ENCODE results near the gene GALNT13.

The GALNT13 gene

DNA sequence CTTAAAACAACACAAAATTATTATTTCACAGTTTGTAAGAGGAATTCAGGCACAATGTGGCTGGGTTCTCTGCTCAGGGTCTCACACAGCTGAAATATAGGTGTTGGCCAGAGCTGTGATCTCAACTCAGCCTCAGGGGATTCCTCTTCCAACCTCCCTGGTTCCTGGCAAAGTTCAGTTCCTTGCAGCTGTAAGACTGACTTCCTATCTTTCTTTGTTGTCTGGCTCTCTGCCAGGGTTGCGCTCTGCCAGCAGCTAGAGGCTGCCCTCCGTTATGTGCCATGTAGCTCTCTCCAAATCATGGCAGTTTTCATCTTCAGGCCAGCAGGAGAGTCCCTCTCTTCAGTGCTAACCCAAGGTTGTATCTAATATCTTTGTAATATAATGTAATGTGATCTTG is 554.3 kb downstream of the GALNT13 start:
- H3K4me3 ChIP-seq (ENCODE audit: low read depth, low read length), result no peak overlapping the region
- DNase-seq (ENCODE audit: low read depth), result no peak
- no peak for TF ChIP-seq CTCF (IDR thresholded peaks at IDR 0.05; ENCODE audit: low read depth, low read length, missing control alignments)
- in situ Hi-C loops (cut with HindIII; ENCODE audit: low sequenced_read_pairs), result no loop called here

DNA sequence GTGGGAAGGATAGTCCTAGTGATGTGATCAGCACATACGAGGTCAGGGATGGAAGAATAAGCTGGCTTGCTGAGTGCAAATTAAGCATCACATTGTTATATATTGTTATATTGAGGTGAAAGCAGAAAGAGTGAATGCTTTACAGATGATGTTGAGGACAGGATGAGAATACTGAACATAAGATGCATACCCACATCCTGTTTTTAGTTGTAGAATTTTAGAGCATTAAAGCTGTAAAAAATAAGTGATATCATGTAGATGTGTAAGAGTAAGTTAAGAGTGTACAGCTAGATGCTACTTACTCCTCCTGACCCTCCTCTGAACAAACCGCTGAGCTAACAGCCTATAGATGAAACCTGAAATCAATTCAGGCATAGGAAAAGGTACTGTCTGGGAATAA is 555.7 kb downstream of the GALNT13 start:
- in situ Hi-C loops (cut with HindIII; ENCODE audit: low sequenced_read_pairs), result no loop called here
- DNase-seq (ENCODE audit: low read depth), result no peak
- no peak for TF ChIP-seq CTCF (IDR thresholded peaks at IDR 0.05; ENCODE audit: low read depth, low read length, missing control alignments)
- H3K4me3 ChIP-seq (ENCODE audit: low read depth, low read length), result no peak overlapping the region

DNA sequence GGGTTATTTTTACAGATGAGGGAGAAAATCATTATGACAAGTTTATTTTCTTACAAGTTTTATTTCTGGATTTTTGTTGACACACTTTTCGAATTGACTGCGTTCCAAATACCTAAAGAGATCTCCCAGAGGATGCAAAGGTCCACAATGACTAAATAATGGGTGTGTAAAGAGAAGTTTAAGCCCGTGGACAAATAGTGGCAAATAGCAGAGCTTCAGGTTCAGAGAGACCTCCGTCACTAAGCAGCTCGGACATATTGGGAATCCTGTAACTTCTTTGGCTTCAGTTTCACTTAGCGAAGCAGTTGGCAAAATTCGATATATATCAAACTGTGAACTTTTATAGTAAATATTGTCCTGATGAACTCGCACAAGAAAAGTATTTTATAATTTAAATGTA is 556.3 kb downstream of the GALNT13 start:
- in situ Hi-C loops (cut with HindIII; ENCODE audit: low sequenced_read_pairs), result no loop called here
- no peak for TF ChIP-seq CTCF (IDR thresholded peaks at IDR 0.05; ENCODE audit: low read depth, low read length, missing control alignments)

DNA sequence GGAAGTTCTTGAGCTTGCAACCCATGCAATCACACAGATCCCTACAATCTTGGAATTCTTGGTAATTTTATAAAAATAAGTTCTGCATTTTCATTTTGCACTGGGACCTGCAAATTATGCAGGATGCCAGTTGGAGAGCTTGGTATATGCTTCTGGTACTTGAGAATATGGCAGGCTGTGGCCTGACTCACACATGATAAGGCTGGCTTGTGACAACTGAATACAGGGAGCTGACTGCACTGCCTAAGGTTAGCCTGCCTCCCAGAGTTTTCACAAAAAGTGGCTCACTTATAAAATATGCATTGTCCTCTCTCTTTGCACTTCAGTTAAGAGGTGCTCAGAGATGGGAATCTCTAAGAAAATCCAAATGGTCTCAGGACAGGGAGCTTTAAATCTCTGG is 561.3 kb downstream of the GALNT13 start:
- no peak for TF ChIP-seq CTCF (IDR thresholded peaks at IDR 0.05; ENCODE audit: low read depth, low read length, missing control alignments)
- no peak overlapping the region for H3K4me3 ChIP-seq (ENCODE audit: low read depth, low read length)
- DNase-seq (ENCODE audit: low read depth), result no peak
- in situ Hi-C loops (cut with HindIII; ENCODE audit: low sequenced_read_pairs), result no loop called here

More for the DNA sequence above, 556.3 kb downstream of the GALNT13 start:
- no peak overlapping the region for H3K4me3 ChIP-seq (ENCODE audit: low read depth, low read length)
- no peak for DNase-seq (ENCODE audit: low read depth)

- DNase-seq (ENCODE audit: low read depth), result no peak
- in situ Hi-C loops (cut with HindIII; ENCODE audit: low sequenced_read_pairs), result no loop called here
- no peak overlapping the region for H3K4me3 ChIP-seq (ENCODE audit: low read depth, low read length)
- TF ChIP-seq CTCF (IDR thresholded peaks at IDR 0.05; ENCODE audit: low read depth, low read length, missing control alignments), result no peak
Measured at GRCh38 chr2:154437104-154437503, 565.4 kb downstream of the GALNT13 start.

GRCh38 chr2:154439156-154439555 is 567.4 kb downstream of the GALNT13 start:
- no peak for TF ChIP-seq CTCF (IDR thresholded peaks at IDR 0.05; ENCODE audit: low read depth, low read length, missing control alignments)
- in situ Hi-C loops (cut with HindIII; ENCODE audit: low sequenced_read_pairs), result no loop called here
- DNase-seq (ENCODE audit: low read depth), result no peak
- H3K4me3 ChIP-seq (ENCODE audit: low read depth, low read length), result no peak overlapping the region

DNA sequence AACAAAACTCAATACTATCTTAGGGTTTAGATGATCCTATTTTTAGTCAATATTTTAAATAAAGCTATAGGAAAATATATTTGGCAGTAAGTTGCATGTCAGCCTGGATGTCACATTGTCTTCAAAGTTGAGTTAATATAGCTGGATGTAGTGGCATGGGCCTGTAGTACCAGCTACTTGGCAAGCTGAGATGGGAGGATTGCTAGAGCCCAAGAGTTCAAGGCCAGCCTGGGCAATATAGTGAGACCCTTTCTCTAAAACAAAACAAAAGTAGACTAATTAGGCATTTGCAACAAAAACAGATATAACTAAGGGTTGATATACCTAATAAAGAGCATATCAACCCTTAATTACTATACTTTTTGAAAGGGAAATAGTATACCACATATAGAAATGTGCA is 572.2 kb downstream of the GALNT13 start:
- no peak for DNase-seq (ENCODE audit: low read depth)
- in situ Hi-C loops (cut with HindIII; ENCODE audit: low sequenced_read_pairs), result no loop called here
- TF ChIP-seq CTCF (IDR thresholded peaks at IDR 0.05; ENCODE audit: low read depth, low read length, missing control alignments), result no peak
- no peak overlapping the region for H3K4me3 ChIP-seq (ENCODE audit: low read depth, low read length)

All from astrocyte of the cerebellum (primary cell).